T follicular helper cell (primary cell): ENCODE results near the gene RIMBP3C.
A peak's percentile ranks its signal among the peaks of the same experiment; 100 is the strongest.
"Not testable (repeated sequence)": the region's sequence is repeated elsewhere in the genome, so short reads cannot be mapped to it uniquely, and the experiment has no call there.

ENCODE experiments used
- DNase-seq: peaks from one replicate; pipeline ENCODE4 v3.0.0-alpha.2; 2020; ENCODE audit warnings: low read depth

The RIMBP3C gene

DNA sequence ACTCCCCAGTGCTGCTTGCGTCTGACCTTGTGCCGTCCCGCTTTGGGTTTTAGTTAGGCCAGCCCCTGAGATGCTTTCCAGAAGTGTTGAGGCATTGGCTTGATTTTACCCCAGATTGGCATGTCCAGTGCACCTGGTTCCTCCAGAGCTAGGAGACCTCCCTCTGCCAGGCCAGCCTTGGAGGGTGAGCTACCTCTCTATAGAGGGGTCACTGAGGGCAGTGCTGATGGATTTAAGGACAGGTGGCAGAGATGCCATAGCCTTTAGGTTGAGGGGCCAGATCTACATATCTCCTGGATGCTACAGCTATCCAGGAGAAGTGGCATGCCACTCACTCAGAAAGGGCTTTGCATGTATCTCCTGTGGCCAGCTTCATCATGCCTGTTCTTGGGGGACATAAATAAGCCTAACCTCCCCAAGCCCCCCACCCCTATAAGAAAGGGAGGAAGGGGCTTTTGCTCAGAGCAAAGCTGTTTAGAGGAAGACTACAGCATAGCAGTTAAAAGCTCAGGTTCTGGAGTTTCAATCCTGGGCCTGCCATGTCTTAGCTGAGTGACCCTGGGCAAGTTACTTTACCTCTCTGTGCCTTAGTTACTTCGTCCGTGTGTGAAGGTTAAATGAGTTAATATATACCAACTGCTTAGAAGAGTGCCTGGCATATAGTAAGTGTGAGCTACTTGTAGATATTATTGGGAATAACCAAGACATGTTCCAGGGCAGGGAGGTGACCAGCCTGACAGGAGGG is 22.7 kb upstream of the RIMBP3C start:
- no peak for DNase-seq

- no peak for DNase-seq
Measured at GRCh38 chr22:21573293-21573734, 22.1 kb upstream of the RIMBP3C start.

DNA sequence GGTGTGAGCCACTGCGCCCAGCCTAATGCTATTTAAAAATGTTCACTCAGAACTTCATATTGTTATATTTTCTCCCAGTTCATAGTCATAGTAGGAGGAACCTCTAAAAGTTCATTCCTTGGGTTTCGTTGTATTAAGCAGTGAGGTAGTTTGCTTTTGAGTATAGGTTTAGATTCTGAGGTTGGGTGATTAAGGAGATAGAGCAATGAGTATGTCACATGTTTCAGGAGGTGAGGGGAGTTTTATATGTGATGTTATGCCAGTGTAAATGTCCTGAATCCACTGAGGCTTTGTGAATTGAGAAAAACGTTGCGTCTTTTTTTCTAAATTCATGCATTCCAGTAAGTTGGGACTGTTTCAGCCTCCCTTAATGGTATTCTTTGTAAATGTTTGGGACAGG is 20.4 kb upstream of the RIMBP3C start:
- no peak for DNase-seq

- no peak for DNase-seq
Measured at GRCh38 chr22:21570398-21570797, 19.1 kb upstream of the RIMBP3C start.

GRCh38 chr22:21569459-21570170 is 18.4 kb upstream of the RIMBP3C start:
- no peak for DNase-seq

DNA sequence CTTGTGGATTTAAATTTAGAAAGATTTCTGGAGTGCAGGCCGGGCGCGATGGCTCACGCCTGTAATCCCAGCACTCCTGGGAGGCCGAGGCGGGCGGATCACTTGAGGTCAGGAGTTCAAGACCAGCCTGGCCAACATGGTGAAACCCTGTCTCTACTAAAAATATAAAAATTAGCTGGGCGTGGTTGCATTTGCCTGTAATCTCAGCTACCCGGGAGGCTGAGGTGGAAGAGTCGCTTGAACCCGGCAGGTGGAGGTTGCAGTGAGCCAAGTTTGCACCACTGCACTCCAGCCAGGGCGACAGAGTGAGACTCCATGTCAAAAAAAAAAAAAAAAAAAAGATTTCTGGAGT is 17.8 kb upstream of the RIMBP3C start:
- not testable (repeated sequence) for DNase-seq

GRCh38 chr22:21568347-21569075 is 17.2 kb upstream of the RIMBP3C start:
- DNase-seq, result no peak

DNA sequence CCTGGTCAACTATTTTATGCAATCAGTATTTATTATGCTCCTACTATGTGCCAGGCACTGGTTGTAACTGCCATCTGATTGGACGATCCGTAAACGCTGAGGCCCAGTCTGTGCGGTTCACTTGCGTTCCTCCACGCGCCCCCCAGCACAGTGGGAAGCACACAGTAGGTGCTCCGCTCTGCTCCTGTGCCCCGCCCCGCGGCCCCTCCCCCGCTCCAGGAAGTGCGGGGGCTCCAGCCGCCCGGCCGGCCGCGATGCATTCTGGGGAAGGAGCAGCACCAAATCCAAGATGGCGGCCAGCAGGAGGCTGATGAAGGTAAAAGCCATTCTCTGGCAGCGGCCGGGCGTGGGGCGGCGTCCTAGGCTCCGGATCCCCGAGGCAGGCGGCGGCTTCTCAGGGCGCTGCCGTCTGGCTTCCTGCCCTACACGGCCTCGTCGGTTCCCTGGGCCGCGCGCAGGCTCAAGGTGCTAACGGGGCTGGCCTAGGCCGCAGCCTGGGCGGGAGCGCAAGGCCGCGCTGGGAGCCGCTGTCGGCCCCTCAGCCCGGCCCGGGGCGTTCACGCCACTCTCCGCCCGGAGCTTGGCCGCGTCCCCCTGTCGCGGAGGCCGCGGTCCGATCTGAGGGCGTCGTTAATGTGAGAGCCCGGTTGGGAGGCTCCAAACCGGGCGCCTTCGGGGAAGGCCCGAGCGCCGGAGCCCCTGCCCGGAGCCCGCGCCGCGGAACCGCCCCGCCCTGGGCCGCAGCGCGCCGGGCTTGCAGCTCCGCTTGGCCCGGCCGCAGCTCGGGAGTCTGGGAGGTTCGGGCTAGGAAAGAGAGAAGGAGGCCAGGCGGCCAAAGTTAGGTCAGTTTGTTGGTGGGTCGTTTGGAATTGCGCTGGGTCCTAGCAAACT is 16.4 kb upstream of the RIMBP3C start, which contains the start of gene UBE2L3:
UBE2L3 (plus strand) TSS at position 259 of the 891 bp plus-strand sequence; CDS start at position 290, 31 bp downstream.
- DNase-seq, result peak; percentile 76

- DNase-seq, result no peak
Measured at GRCh38 chr22:21564411-21564810, 13.2 kb upstream of the RIMBP3C start.

DNA sequence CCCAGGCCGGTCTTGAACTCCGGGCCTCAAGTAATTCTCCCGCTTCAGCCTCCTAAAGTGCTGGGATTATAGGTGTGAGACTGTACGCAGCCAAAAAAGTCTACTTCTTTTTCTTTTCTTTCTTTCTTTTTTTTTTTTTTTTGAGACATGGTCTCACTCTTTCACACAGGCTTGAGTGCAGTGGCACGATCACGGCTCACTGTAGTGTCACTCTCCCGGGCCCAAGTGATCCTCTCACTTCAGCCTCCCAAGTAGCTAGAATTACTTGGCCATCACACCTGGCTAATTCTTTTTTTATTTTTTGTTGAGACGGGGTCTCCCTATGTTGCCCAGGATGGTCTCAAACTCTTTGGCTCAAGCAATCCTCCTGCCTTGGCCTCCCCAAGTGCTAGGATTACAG is 12.7 kb upstream of the RIMBP3C start:
- no peak for DNase-seq

- DNase-seq, result not testable (repeated sequence)
Measured at GRCh38 chr22:21560657-21561056, 9.4 kb upstream of the RIMBP3C start.

DNA sequence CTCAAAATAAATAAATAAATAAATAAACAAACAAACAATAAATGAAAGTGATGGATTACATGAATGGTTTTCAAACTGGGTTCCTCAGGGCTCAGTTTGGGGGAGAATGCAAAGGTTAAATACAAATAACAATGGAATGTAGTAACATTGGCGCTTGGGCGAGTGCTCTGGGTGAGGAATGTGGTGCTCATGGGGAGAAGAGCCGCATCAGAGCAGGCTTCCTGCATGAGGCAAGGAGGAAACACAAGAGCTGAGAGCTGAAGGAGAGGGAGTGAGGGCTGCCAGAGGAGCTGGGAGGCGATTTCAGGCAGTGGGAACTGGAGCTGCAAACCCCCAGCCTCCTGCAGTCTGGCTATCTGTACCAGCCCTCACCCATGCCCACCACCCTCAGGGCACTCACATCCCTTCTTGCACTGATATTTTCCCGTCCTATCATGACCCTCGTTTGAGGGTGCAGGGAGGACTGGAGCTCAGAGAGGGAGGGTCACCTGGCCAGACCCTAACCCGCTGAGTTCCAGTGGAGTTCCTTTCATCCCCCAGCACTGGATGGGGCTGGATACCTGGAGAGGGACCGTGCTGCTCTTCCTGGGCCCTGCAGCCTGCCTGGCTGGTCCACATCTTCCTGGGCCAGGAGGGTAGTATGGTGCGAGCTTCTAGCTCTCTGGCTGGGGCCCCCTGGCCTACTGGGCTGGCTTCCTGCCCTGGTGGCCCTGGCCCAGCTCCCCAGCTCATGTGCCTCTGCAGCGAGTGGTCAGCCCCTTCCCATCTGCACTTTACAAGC is 8.3 kb upstream of the RIMBP3C start:
- DNase-seq, result not testable (repeated sequence)

- DNase-seq, result not testable (repeated sequence)
Measured at GRCh38 chr22:21550678-21551047, 598 bp downstream of the RIMBP3C start.

- not testable (repeated sequence) for DNase-seq
Measured at GRCh38 chr22:21550008-21550677, 1.1 kb downstream of the RIMBP3C start.

- DNase-seq, result not testable (repeated sequence)
Measured at GRCh38 chr22:21549558-21549957, 1.7 kb downstream of the RIMBP3C start.

GRCh38 chr22:21544432-21545322 is 6.6 kb downstream of the RIMBP3C start:
- not testable (repeated sequence) for DNase-seq

DNA sequence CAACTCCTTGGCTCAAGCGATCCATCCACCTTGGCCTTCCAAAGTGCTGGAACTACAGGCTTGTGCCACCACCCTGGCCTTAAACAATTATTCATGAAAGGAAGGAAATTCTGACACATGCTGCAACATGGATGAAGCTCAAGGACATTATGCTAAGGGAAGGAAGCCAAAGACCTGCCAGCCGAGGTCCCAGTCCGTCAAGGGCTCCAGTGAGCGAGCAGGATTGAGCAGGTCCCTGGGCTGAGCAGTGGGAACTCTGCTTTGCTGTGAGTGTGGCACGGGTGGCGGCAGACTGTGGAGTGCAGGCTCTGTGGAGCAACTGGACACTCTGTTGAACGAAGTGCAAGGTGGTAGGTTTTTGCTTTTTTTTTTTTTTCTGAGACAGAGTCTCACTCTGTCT is 11.4 kb downstream of the RIMBP3C start:
- DNase-seq, result not testable (repeated sequence)

DNA sequence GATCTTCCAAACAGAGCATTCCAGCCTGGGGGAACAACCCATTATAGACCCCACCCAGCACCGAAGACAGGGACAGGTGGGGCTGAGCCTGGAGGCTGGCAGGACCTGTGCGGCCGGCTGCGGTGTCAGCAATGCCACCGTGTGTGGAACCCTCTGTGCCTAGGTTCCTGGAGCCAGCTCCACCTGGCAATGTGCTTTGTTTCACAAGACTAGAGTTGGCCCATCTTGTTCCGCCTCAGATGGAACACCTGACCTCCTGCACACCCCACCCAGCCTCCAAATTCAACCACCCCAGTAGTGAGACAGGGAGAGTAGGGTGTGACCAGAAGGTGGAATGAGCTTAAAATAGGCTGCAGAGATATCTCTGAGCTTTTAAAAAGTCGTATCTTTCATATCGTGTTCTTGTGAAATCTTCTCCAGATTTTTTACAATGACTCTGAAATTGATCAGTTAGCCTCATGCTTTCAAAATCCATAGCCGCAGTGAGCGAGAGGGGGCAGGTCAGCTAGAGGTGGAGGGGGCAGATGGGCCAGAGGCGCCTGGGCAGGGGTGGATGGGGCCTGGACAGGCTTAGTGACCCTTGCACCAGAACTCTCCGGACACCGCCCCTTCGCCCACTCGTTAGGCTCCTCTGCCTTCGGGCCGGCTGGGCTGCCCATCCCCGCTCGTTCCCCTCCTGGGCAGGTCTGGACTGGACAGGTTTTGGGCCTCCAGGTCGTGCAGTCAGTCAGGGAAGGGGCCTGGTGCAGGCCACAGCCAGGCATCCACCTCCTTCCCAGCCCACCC is 18.2 kb downstream of the RIMBP3C start:
- DNase-seq, result not testable (repeated sequence)
